Pulmonary artery endothelial cell (primary cell): ENCODE data around the gene LY6G5C. TPM values are rescaled to one million over a fixed set of nuclear protein-coding genes. Genes with fewer than 3 reads are reported as not detected.

ENCODE experiments used
- DNase-seq: peaks from one replicate; pipeline ENCODE4 v3.0.0-alpha.2; 2011; ENCODE audit warnings: low read depth, low spot score
- total RNA-seq: library from RNA; depleted of rRNA; stranded (reverse); fragments of >200 nt; gene quantifications from 2 replicates; pipeline ENCODE4 v1.2.3, GENCODE V29; 2014

The LY6G5C gene
- total RNA-seq, 1 donor from 2014 or later: 0.86 TPM

- no peak for DNase-seq
Measured at GRCh38 chr6:31663126-31663960, 17.5 kb downstream of the LY6G5C start.

DNA sequence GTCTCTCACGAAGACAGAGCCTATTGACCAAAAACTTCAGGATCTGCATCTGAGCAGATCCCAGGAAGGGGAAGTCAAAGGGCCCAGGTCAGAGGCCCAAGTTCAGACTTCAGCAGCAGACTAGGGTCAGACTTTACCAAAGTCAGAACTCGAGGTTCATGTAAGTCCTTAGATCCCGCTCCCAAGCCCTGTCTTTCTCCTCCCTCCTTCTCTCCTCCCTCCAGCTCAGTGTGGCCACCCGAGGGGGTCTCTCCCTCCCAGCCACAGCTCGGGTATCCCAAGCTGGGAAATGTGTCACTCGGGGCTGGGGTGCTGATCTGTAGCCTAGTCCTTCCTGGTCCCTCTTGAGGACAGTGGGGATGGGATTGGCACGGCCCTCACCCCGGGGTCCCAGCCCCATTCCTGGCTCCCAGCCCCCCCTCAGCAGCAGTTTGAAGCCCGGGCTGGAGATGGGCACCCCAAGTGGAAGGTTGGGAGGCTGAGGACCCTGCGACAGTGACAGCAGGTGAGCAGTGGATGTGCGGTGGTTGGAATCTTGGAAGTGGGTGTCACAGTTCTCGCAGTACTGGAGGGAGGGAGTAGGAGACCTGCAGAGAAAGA is 18.6 kb downstream of the LY6G5C start:
- no peak for DNase-seq

- DNase-seq: no peak
Measured at GRCh38 chr6:31661262-31662123, 19.4 kb downstream of the LY6G5C start.

GRCh38 chr6:31660381-31661261 is 20.2 kb downstream of the LY6G5C start, which contains the start of gene C6orf47:
TSS of gene C6orf47 (minus strand) at chr6:31660778. CDS start at chr6:31659947, 831 bp downstream.
- peak; percentile 47 for DNase-seq

DNA sequence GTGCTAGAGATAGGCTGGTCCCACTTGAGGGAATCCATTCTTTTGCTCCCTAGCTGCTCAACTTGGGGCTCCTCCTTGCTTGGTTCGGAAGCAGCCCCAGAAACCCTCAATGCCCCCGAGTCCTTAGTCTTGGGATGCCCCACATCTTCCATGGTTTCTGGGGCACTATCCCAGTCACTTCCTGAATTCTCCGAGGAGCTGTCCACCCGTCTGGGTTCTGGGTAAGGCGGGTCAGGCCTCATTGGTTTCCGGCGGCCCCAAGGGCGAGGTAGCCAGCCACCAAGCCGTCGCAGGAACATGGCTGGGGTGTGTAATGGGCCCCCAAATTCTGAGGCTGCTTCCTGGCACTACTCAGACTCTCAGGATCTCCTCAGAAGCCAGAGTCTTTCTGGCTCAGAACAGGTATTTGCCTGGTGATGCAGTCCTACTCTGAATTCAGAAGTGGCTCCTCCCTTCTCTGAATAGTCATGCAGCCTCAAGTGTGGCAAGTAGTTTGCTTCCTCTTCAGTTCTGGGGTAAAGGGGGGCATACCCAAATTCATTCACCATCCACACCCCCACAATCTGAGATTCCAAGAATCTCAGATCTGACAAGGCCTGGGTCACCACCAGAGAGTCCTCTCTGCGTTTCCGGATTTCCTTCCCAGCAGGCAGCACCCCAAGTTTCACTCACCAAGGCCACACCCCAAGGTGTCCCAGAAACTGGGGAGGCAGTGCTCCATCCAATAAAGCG is 21.1 kb downstream of the LY6G5C start:
- no peak for DNase-seq

DNA sequence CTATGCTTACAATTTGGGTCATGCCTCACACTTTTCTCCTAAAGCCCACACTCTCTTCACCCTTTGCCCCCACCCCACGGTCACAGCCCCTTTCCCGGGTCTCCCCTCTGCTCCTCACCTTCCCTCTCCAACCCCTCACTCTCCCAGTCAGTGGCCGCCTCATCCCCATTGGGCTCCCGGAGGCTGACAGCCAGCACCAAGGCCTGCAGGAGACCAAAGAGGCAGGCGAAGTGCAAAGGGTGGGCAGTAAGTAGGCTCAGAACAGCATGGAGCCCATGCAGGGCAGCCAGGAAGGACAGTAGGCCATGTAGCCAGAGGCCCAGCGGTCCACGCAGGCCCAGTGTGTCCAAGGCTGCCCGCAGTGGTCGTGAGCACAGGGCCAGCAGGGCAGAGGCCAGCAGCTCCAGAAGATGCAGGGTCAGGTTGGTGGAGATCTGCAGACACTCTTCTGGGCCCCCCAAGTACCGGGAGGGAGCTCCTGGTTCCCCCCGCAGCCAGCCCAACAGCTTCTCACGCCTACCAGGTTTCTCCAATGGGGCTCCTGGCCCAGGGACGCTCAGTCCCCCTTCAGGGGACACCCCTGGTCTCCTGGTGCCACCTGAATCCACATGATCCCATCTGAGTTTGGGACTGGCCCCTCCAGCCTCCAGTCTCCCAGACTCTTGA is 21.8 kb downstream of the LY6G5C start:
- DNase-seq: no peak

DNA sequence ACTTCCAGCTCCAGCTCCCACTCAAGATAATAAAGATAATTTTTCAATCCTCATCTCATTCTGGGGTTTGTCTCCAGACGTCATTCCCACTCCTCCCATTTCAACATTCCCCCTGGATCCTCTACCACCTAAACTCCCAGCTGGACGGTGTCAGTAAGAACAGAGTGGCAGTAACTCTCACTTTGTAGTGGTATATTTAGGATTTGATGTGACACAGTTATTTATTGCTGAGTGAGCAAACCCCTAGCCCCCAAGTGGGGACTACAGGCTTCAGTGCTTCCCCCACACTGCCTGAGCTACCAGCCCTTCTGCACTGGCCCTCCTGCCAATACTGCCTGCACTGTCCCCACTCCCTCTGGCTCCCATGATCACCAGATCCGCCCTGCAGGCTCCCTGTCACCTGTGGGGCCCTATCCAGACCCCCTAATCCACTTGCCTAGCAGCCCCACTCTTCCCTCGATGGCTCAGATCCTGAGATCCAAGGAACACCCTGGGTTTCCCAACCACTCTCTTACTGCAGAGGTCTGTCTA is 22.6 kb downstream of the LY6G5C start:
- DNase-seq: no peak

DNA sequence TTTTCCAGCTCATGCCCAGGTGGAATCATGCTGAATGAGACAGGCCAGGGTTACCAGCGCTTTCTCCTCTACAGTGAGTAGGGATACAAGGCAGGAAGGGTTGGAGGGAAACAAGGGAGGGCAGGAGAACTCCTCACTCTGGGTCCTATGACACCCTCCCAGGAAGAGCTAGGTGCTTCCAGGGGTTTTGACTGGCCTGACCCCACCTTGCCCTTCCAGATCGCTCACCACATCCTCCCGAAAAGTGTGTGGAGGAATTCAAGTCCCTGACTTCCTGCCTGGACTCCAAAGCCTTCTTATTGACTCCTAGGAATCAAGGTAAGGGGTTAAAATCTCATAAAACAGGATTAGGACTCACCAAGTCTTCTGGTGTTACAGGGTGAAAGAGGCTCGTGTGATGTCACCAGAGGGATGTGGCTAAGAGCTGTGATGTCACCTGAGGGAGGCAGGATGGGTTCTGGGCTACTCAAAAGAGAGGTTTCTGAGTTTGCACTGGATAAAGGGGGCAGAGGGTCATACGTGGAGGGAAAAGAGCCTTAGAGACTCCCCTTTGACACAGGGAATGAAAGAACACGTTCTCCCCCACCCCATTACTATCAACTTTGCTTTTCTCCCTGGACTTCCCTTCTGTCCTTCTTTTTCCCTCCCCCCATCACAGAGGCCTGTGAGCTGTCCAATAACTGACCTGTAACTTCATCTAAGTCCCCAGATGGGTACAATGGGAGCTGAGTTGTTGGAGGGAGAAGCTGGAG is 23.3 kb downstream of the LY6G5C start:
- DNase-seq: no peak

- DNase-seq: no peak
Measured at GRCh38 chr6:31655349-31656237, 25.3 kb downstream of the LY6G5C start, which contains the start of gene APOM. TSS of gene APOM (plus strand) at chr6:31655894. CDS start at chr6:31655967, 73 bp downstream.

DNA sequence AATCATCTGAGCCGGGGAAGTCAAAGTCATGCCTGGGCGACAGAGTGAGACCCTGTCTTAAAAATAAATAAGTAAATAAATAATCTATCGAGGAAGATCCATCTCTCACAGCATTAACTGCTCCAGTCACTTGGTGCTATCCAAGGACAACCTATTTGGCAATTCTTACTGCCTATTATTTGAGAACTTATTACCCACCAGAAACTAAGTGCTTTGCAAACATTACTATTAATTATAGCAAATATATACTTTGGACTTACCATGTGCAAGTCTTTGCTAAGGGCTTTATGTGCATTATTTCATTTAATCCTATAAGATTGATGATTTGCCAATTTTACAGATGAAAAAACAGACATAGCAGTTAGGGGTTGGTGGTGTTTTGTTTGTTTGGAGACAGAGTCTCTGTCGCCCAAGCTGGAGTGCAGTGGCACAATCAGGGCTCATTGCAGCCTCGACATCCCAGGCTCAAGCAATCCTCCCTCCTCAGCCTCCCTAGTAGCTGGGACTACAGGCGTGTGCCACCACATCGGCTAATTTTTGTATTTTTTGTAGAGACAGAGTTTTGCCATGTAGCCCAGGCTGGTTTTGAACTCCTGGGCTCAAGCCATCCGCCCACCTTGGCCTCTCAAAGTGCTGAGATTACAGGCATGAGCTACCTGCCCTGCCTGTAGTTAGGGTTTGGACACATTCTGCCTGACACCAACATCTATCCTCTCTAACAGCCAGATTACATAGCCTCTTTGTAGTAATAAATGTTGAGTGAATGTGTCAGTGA is 26.1 kb downstream of the LY6G5C start:
- no peak for DNase-seq

DNA sequence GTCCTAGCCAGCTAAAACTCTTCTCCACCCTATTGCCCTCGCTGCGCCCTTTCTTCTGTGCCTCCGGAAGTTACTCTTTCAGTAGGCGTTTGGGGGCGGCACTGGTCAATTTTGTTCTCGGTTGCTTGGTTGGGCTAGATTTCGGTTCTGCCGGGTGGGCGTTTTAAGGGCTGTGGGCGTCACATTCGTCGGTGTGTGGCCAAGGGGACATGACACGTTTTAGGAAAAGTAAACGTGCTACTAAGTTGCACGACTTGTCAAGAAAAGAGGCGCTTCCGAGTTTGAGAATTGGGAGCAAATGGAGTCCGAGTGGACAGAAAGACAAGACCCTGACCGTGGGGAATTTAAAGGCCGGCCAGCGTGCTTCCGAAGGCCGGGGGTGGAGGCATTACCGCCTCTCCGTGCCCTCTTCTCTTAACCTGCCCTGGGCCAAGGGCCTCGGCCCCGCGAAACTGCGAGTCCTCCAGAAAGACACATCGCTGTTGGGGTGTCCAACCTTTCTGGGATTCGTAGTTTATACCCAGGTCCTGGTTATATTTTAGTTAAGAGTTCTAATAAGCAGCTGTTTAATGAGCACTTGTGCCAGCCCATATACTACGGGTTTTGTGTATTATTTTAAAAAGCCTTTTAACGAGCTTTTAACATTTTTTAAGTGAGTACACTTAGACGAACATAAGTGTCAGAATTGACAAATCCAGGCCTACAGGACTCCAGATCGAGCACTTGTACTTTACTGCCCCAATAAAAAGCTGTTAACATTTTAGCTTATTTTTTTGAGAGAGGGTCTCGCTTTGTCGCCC is 27.7 kb downstream of the LY6G5C start:
- no peak for DNase-seq

GRCh38 chr6:31651602-31652191 is 29.2 kb downstream of the LY6G5C start:
- DNase-seq: peak; percentile 55

GRCh38 chr6:31645325-31645724 is 35.5 kb downstream of the LY6G5C start:
- no peak for DNase-seq

DNA sequence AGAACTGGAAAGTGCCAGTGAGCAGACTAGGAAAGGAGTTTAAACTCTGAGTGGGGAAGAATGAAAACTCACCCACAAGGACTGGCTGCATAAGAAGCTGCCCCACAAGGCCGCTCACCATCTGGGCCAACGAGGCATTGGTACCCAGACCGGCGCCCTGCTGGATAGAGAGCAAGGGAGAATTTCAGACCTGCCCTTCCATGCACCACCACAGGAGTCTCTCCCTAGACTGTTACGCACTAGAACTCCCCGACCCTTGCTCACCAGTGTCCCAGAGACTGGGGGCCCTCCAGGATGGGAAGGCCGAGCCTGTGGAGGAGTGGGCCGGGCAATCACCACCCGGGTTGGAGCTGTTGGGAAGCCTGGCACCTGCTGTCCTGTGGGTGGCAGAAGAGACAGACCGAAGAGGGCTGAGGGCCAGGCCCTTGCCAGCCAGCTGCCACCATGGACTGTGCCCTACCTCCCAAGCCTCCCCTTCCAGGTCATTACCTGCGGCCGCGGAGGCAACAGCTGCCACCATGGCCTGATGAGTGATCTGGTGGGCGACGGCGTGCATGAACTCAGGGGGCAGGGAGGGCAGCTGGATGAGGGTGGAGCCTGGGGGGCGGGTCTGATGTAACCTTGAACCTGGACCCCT is 36.9 kb downstream of the LY6G5C start:
- DNase-seq: no peak
